Neural progenitor cell (in vitro differentiated cells): Measurements from ENCODE around the gene ECM2. TPM values are rescaled to one million over a fixed set of nuclear protein-coding genes. Genes with fewer than 3 reads are reported as not detected.

Experiments used
- DNase-seq: peaks from one replicate; pipeline ENCODE4 v3.0.0-alpha.2; 2016; ENCODE audit warnings: low spot score
- H2AFZ ChIP-seq: fragments of 200-600 bp; sonication (generic); replicated peaks from 2 replicates; pipeline ENCODE4 v1.6.1; 2016; ENCODE audit warnings: antibody characterized with exemption
- H3F3A ChIP-seq: fragments of 200-600 bp; sonication (generic); 2 replicates; pipeline ENCODE4 v1.6.1; 2016; ENCODE audit warnings: antibody characterized with exemption, low read depth
- H3K27ac ChIP-seq: fragments of 200-600 bp; sonication (generic); 2 replicates; pipeline ENCODE4 v1.5.1; 2016; ENCODE audit warnings: mild to moderate bottlenecking
- H3K27me3 ChIP-seq: fragments of 200-600 bp; sonication (generic); 2 replicates; pipeline ENCODE4 v1.6.1; 2016; ENCODE audit warnings: mild to moderate bottlenecking, moderate library complexity
- H3K36me3 ChIP-seq: fragments of 200-600 bp; sonication (generic); 2 replicates; pipeline ENCODE4 v1.5.1; 2016
- H3K4me1 ChIP-seq: fragments of 200-600 bp; sonication (generic); 2 replicates; pipeline ENCODE4 v1.6.1; 2016; ENCODE audit warnings: mixed run types
- H3K4me2 ChIP-seq: fragments of 200-600 bp; sonication (generic); 2 replicates; pipeline ENCODE4 v1.6.1; 2016
- H3K4me3 ChIP-seq: fragments of 200-600 bp; sonication (generic); 2 replicates; pipeline ENCODE4 v1.5.1; 2016
- H3K79me2 ChIP-seq: fragments of 200-600 bp; sonication (generic); 2 replicates; pipeline ENCODE4 v1.6.1; 2016; ENCODE audit warnings: low read depth
- H3K9ac ChIP-seq: fragments of 200-600 bp; sonication (generic); 2 replicates; pipeline ENCODE4 v1.6.1; 2016
- H3K9me3 ChIP-seq: fragments of 200-600 bp; sonication (generic); 2 replicates; pipeline ENCODE4 v1.5.1; 2016; ENCODE audit warnings: low read depth
- H4K20me1 ChIP-seq: fragments of 200-600 bp; sonication (generic); 2 replicates; pipeline ENCODE4 v1.6.1; 2016; ENCODE audit warnings: low read depth
- H3K27ac Mint-ChIP-seq: 3 replicates; pipeline ENCODE4 v1.8.0; 2021; ENCODE audit warnings: mixed read lengths
- H3K27me3 Mint-ChIP-seq: 2 replicates; pipeline ENCODE4 v1.8.0; 2022; ENCODE audit warnings: low read depth, mild to moderate bottlenecking, inconsistent platforms, moderate library complexity, mixed read lengths; ENCODE audit not compliant: insufficient read depth
- H3K36me3 Mint-ChIP-seq: 3 replicates; pipeline ENCODE4 v1.8.0; 2021; ENCODE audit warnings: mixed read lengths
- H3K4me1 Mint-ChIP-seq: 3 replicates; pipeline ENCODE4 v1.8.0; 2021; ENCODE audit warnings: mixed read lengths
- H3K4me3 Mint-ChIP-seq: 3 replicates; pipeline ENCODE4 v1.8.0; 2021; ENCODE audit warnings: mild to moderate bottlenecking, moderate library complexity, mixed read lengths
- H3K9me3 Mint-ChIP-seq: 3 replicates; pipeline ENCODE4 v1.8.0; 2020; ENCODE audit warnings: mixed read lengths
- EZH2 ChIP-seq: fragments of 200-600 bp; sonication (generic); IDR thresholded peaks from 2 replicates; pipeline ENCODE4 v1.6.1; 2017; ENCODE audit warnings: antibody characterized with exemption, mild to moderate bottlenecking, moderate library complexity
- EZH2phosphoT487 ChIP-seq: fragments of 200-600 bp; sonication (generic); IDR thresholded peaks from 2 replicates; pipeline ENCODE4 v1.6.1; 2017; ENCODE audit warnings: antibody characterized with exemption
- total RNA-seq: library from RNA; depleted of rRNA; stranded (reverse); fragments of >200 nt; gene quantifications from 2 replicates; pipeline ENCODE4 v1.2.3, GENCODE V29; 2015; ENCODE audit warnings: low replicate concordance
- TF ChIP-seq, protein P1 (sequence below): fragments of 200-600 bp; sonication (generic); IDR thresholded peaks from 2 replicates; pipeline ENCODE4 v1.5.1; 2017; ENCODE audit warnings: antibody characterized with exemption, mild to moderate bottlenecking

ECM2 gene
- total RNA-seq, 1 donor from 2014 or later = not detected

- H4K20me1 ChIP-seq = no peaks in the 10 kb centered on the region
- Mint-ChIP-seq H3K4me3 (no peak overlapping the region), H3K27ac (no peak overlapping the region), H3K4me1 (no peaks in the 10 kb centered on the region), H3K36me3 (no peaks in the 10 kb centered on the region), H3K27me3 (no peaks in the 10 kb centered on the region), H3K9me3 (no peaks in the 10 kb centered on the region)
- no peak for TF ChIP-seq EZH2
- TF ChIP-seq, protein P1, sequence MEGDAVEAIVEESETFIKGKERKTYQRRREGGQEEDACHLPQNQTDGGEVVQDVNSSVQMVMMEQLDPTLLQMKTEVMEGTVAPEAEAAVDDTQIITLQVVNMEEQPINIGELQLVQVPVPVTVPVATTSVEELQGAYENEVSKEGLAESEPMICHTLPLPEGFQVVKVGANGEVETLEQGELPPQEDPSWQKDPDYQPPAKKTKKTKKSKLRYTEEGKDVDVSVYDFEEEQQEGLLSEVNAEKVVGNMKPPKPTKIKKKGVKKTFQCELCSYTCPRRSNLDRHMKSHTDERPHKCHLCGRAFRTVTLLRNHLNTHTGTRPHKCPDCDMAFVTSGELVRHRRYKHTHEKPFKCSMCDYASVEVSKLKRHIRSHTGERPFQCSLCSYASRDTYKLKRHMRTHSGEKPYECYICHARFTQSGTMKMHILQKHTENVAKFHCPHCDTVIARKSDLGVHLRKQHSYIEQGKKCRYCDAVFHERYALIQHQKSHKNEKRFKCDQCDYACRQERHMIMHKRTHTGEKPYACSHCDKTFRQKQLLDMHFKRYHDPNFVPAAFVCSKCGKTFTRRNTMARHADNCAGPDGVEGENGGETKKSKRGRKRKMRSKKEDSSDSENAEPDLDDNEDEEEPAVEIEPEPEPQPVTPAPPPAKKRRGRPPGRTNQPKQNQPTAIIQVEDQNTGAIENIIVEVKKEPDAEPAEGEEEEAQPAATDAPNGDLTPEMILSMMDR = no peak
- TF ChIP-seq EZH2phosphoT487 = no peak
- no peaks in the 10 kb centered on the region for H3K4me1 ChIP-seq
- no peak overlapping the region for H2AFZ ChIP-seq
- no peaks in the 10 kb centered on the region for H3K27me3 ChIP-seq
- no peaks in the 10 kb centered on the region for H3K36me3 ChIP-seq
- H3K4me3 ChIP-seq = no peak overlapping the region
- no peak overlapping the region for H3K4me2 ChIP-seq
- H3K27ac ChIP-seq = no peak overlapping the region
- H3K9ac ChIP-seq = no peak overlapping the region
- no peaks in the 10 kb centered on the region for H3K79me2 ChIP-seq
- H3F3A ChIP-seq = no peaks in the 10 kb centered on the region
- DNase-seq = no peak
- no peaks in the 10 kb centered on the region for H3K9me3 ChIP-seq
Measured at GRCh38 chr9:92467511-92467910, 68.3 kb downstream of the ECM2 start.

GRCh38 chr9:92467041-92467440 is 68.7 kb downstream of the ECM2 start:
- H3K4me3 Mint-ChIP-seq = no peak overlapping the region
- no peak overlapping the region for H3K27ac Mint-ChIP-seq
- no peaks in the 10 kb centered on the region for H3K79me2 ChIP-seq

GRCh38 chr9:92463984-92464383 is 71.8 kb downstream of the ECM2 start:
- Histone ChIP-seq H2AFZ (no peak overlapping the region), H3K36me3 (no peaks in the 10 kb centered on the region), H3K27me3 (no peaks in the 10 kb centered on the region), H3K27ac (no peak overlapping the region), H3K9ac (no peak overlapping the region), H3K4me2 (no peak overlapping the region), H3K4me1 (no peaks in the 10 kb centered on the region), H3F3A (no peaks in the 10 kb centered on the region), H3K79me2 (no peaks in the 10 kb centered on the region), H3K9me3 (no peaks in the 10 kb centered on the region), H4K20me1 (no peaks in the 10 kb centered on the region), H3K4me3 (no peak overlapping the region)
- H3K36me3 Mint-ChIP-seq = no peaks in the 10 kb centered on the region
- H3K4me1 Mint-ChIP-seq = no peaks in the 10 kb centered on the region
- DNase-seq = no peak
- no peaks in the 10 kb centered on the region for H3K27me3 Mint-ChIP-seq
- H3K9me3 Mint-ChIP-seq = no peaks in the 10 kb centered on the region
- H3K27ac Mint-ChIP-seq = no peak overlapping the region
- no peak overlapping the region for H3K4me3 Mint-ChIP-seq
- TF ChIP-seq, protein P1 = no peak
- TF ChIP-seq EZH2 (no peak), EZH2phosphoT487 (no peak)

More at GRCh38 chr9:92467041-92467440, 68.7 kb downstream of the ECM2 start:
- no peaks in the 10 kb centered on the region for H3K36me3 Mint-ChIP-seq
- TF ChIP-seq, protein P1 = no peak
- TF ChIP-seq EZH2 = no peak
- TF ChIP-seq EZH2phosphoT487 = no peak
- no peaks in the 10 kb centered on the region for H3K9me3 Mint-ChIP-seq
- no peak overlapping the region for H3K4me3 ChIP-seq
- no peaks in the 10 kb centered on the region for H3K36me3 ChIP-seq
- no peaks in the 10 kb centered on the region for H3K27me3 Mint-ChIP-seq
- H3K9me3 ChIP-seq = no peaks in the 10 kb centered on the region
- no peak overlapping the region for H3K4me2 ChIP-seq
- H3F3A ChIP-seq = no peaks in the 10 kb centered on the region
- no peaks in the 10 kb centered on the region for H3K4me1 ChIP-seq
- H2AFZ ChIP-seq = no peak overlapping the region
- H3K4me1 Mint-ChIP-seq = no peaks in the 10 kb centered on the region
- no peak overlapping the region for H3K9ac ChIP-seq
- no peaks in the 10 kb centered on the region for H4K20me1 ChIP-seq
- H3K27me3 ChIP-seq = no peaks in the 10 kb centered on the region
- DNase-seq = no peak
- no peak overlapping the region for H3K27ac ChIP-seq
